Neural progenitor cell (in vitro differentiated cells): ENCODE results near the gene SMIM38.

Experiments used
- CTCF ChIP-seq: fragments of 200-600 bp; sonication (generic); IDR thresholded peaks from 2 replicates; pipeline ENCODE4 v1.5.1; 2017; ENCODE audit warnings: antibody characterized with exemption, mild to moderate bottlenecking
- EZH2 ChIP-seq: fragments of 200-600 bp; sonication (generic); IDR thresholded peaks from 2 replicates; pipeline ENCODE4 v1.6.1; 2017; ENCODE audit warnings: antibody characterized with exemption, mild to moderate bottlenecking, moderate library complexity
- EZH2phosphoT487 ChIP-seq: fragments of 200-600 bp; sonication (generic); IDR thresholded peaks from 2 replicates; pipeline ENCODE4 v1.6.1; 2017; ENCODE audit warnings: antibody characterized with exemption

- TF ChIP-seq CTCF = peak; percentile 93
- no peak for TF ChIP-seq EZH2
- no peak for TF ChIP-seq EZH2phosphoT487
These were observed 24.0 kb upstream of the SMIM38 start for GRCh38 chr11:69131644-69132300.
